ENCODE data around the gene RPL36.

DNA sequence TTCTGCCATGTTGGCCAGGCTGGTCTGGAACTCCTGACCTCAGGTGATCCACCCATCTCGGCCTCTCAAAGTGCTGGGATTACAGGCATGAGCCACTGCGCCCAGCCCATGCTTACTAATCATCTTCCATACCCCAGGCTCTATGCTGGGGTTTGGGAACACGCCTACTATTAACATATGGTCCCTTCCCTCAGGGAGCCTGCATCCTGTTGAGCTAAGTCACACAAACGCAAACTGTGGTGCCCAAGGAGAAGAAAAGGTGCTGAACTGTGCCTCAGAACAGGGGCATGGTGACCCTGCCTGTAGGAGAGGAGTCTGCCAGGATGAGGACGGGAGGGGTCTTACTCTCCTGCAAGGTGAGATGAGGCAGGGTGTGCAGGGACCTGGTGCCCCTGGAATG lies 15.4 kb upstream of the RPL36 start:
- TF ChIP-seq EZH2 (IDR thresholded peaks at IDR 0.05; ENCODE audit: borderline replicate concordance, low read depth, low read length, severe bottlenecking), result no peak
- TF ChIP-seq, protein P1, sequence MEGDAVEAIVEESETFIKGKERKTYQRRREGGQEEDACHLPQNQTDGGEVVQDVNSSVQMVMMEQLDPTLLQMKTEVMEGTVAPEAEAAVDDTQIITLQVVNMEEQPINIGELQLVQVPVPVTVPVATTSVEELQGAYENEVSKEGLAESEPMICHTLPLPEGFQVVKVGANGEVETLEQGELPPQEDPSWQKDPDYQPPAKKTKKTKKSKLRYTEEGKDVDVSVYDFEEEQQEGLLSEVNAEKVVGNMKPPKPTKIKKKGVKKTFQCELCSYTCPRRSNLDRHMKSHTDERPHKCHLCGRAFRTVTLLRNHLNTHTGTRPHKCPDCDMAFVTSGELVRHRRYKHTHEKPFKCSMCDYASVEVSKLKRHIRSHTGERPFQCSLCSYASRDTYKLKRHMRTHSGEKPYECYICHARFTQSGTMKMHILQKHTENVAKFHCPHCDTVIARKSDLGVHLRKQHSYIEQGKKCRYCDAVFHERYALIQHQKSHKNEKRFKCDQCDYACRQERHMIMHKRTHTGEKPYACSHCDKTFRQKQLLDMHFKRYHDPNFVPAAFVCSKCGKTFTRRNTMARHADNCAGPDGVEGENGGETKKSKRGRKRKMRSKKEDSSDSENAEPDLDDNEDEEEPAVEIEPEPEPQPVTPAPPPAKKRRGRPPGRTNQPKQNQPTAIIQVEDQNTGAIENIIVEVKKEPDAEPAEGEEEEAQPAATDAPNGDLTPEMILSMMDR (IDR thresholded peaks at IDR 0.05; ENCODE audit: borderline replicate concordance, extremely low read depth, low read length, poor library complexity, severe bottlenecking), result no peak

All from DND-41 (cell line).